Skeletal muscle tissue (tissue), 4 donors: ENCODE results near the gene UBASH3B. TPM values are rescaled to one million over a fixed set of nuclear protein-coding genes. Genes with fewer than 3 reads are reported as not detected.

Experiments
- H3K27ac ChIP-seq: one replicate; pipeline ENCODE4 v1.7.0; 2013; ENCODE audit warnings: mild to moderate bottlenecking, low read depth, low read length, inconsistent platforms
- H3K27me3 ChIP-seq, 3 donors: one replicate each; pipeline ENCODE4 v1.7.0; 2013; ENCODE audit warnings: low read length in 3 of 3; ENCODE audit not compliant: control insufficient read depth in 3 of 3, insufficient read depth in 3 of 3
- H3K36me3 ChIP-seq, 3 donors: one replicate each; pipeline ENCODE4 v1.7.0; 2013; ENCODE audit warnings: low read length in 3 of 3; ENCODE audit not compliant: control insufficient read depth in 3 of 3, insufficient read depth in 3 of 3
- H3K4me1 ChIP-seq, 3 donors: one replicate each; pipeline ENCODE4 v1.7.0; 2013; ENCODE audit warnings: low read length in 3 of 3, mild to moderate bottlenecking in 3 of 3; ENCODE audit not compliant: control insufficient read depth in 3 of 3, insufficient read depth in 3 of 3
- H3K4me3 ChIP-seq, 3 donors: one replicate each; pipeline ENCODE4 v1.7.0; 2013; ENCODE audit warnings: low read length in 3 of 3
- H3K9ac ChIP-seq, 3 donors: one replicate each; pipeline ENCODE4 v1.7.0; 2013; ENCODE audit warnings: low read length in 3 of 3, mild to moderate bottlenecking in 3 of 3, moderate library complexity in 2 of 3, low read depth in 1 of 3
- H3K9me3 ChIP-seq, 3 donors: one replicate each; pipeline ENCODE4 v1.7.0; 2013; ENCODE audit warnings: low read length in 3 of 3; ENCODE audit not compliant: control insufficient read depth in 3 of 3
- total RNA-seq: library from RNA; depleted of rRNA; stranded (reverse); fragments of >200 nt; gene quantifications from one replicate; pipeline ENCODE4 v1.2.3, GENCODE V29; 2014
- donor health status: Osteomylitis.

Gene UBASH3B
- total RNA-seq, 1 donor from 2014 or later = 4.2 TPM

- Histone ChIP-seq H3K4me1 (peaks cover 2 to 4% (median 3%) of the 10 kb centered on the region in 3 donors), H3K36me3 (peaks cover 0 to 6% (median 0%) of the 10 kb centered on the region in 3 donors), H3K4me3 (no peak overlapping the region), H3K9me3 (no peaks in the 10 kb centered on the region), H3K9ac (no peak overlapping the region), H3K27me3 (no peaks in the 10 kb centered on the region), H3K27ac (no peak overlapping the region)
Measured at GRCh38 chr11:122796128-122796717, 140.7 kb downstream of the UBASH3B start.

DNA sequence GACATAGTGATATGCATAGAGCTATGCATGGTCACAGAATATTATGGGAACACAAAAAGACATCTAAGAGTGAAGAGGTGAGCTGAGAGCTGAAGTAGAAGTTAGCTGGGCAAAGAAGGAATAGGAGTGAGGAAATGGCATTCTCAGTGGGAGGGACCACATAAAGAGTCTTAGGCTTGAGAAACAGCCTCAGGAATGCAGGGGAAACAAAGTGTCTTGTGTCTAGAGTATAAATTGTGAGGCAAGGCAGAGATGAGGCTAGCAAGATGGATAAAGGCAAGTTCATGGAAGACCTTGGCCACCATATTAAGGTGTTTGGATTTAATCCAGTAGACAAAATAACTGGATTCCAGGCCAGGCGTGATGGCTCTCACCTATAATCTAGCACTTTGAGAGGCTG lies 142.1 kb downstream of the UBASH3B start:
- H3K4me1 ChIP-seq = peaks cover 2 to 4% (median 3%) of the 10 kb centered on the region in 3 donors
- H3K27ac ChIP-seq = no peak overlapping the region
- peaks cover 0 to 6% (median 0%) of the 10 kb centered on the region in 3 donors for H3K36me3 ChIP-seq
- H3K4me3 ChIP-seq = no peak overlapping the region
- H3K9me3 ChIP-seq = no peaks in the 10 kb centered on the region
- no peaks in the 10 kb centered on the region for H3K27me3 ChIP-seq
- H3K9ac ChIP-seq = no peak overlapping the region

GRCh38 chr11:122799406-122800105 lies 144.0 kb downstream of the UBASH3B start:
- H3K4me1 ChIP-seq = peaks cover 2 to 4% (median 3%) of the 10 kb centered on the region in 3 donors
- no peaks in the 10 kb centered on the region for H3K9me3 ChIP-seq
- H3K9ac ChIP-seq = no peak overlapping the region
- H3K4me3 ChIP-seq = no peak overlapping the region
- no peak overlapping the region for H3K27ac ChIP-seq
- peaks cover 0 to 6% (median 0%) of the 10 kb centered on the region in 3 donors for H3K36me3 ChIP-seq
- no peaks in the 10 kb centered on the region for H3K27me3 ChIP-seq

DNA sequence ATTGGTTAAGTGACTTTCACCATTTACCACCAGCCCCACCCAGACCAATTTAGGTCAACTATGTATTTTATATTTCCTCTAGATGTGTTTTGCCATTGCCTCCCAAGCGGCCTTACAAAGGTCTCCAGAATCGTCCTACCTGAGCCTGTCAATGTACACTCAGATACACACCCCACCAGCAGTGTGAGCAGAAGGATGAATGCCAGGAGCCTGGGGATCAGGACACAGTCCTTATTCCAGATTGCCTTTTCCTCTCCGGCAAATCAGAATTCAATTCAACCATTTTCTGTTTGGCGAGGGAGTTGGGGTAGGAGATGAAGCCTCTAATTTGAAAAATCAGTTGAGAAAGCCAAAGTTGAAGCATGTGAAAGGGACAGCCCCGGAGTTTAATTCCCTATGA lies 147.4 kb downstream of the UBASH3B start:
- Histone ChIP-seq H3K4me1 (peaks cover 2 to 4% (median 3%) of the 10 kb centered on the region in 3 donors), H3K36me3 (no peaks in the 10 kb centered on the region), H3K4me3 (no peak overlapping the region), H3K9me3 (no peaks in the 10 kb centered on the region), H3K27me3 (no peaks in the 10 kb centered on the region), H3K9ac (no peak overlapping the region), H3K27ac (no peak overlapping the region)

- Histone ChIP-seq H3K9me3 (no peaks in the 10 kb centered on the region), H3K9ac (no peak overlapping the region), H3K36me3 (no peaks in the 10 kb centered on the region), H3K27me3 (no peaks in the 10 kb centered on the region), H3K4me3 (no peak overlapping the region), H3K4me1 (peaks cover 5 to 6% (median 6%) of the 10 kb centered on the region in 3 donors), H3K27ac (no peak overlapping the region)
Measured at GRCh38 chr11:122803306-122803705, 147.8 kb downstream of the UBASH3B start.

GRCh38 chr11:122803716-122804115 lies 148.2 kb downstream of the UBASH3B start:
- Histone ChIP-seq H3K27me3 (no peaks in the 10 kb centered on the region), H3K4me3 (no peak overlapping the region), H3K9ac (no peak overlapping the region), H3K36me3 (no peaks in the 10 kb centered on the region), H3K9me3 (no peaks in the 10 kb centered on the region), H3K27ac (no peak overlapping the region), H3K4me1 (peaks cover 7 to 8% (median 7%) of the 10 kb centered on the region in 3 donors)

DNA sequence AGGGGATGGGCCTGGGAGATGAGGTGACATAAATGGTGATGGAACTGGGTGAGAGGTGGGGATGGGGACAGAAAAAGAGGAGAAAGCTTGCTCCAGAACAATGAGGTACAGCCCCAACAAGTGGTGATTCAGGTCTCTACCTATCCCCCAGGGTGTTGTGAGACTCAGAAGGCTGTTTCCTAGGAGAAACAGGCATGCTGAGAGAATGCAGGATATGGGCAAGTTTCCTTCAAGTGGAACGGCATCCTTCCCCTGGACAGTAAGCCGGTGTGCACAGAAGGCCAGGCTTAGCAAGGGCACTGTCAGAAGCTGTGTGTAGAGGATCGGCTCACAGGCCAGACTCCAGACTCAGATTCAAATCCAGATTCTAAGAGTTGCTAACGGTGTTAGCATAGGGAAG lies 148.6 kb downstream of the UBASH3B start:
- Histone ChIP-seq H3K9ac (no peak overlapping the region), H3K36me3 (no peaks in the 10 kb centered on the region), H3K4me3 (no peak overlapping the region), H3K27me3 (no peaks in the 10 kb centered on the region), H3K4me1 (peaks cover 7 to 8% (median 7%) of the 10 kb centered on the region in 3 donors), H3K9me3 (no peaks in the 10 kb centered on the region), H3K27ac (no peak overlapping the region)

GRCh38 chr11:122804796-122805195 lies 149.3 kb downstream of the UBASH3B start:
- Histone ChIP-seq H3K4me3 (no peak overlapping the region), H3K27ac (no peak overlapping the region), H3K4me1 (peaks cover 4 to 5% (median 5%) of the 10 kb centered on the region in 3 donors), H3K9me3 (no peaks in the 10 kb centered on the region), H3K9ac (no peak overlapping the region), H3K27me3 (no peaks in the 10 kb centered on the region), H3K36me3 (no peaks in the 10 kb centered on the region)

- Histone ChIP-seq H3K4me3 (no peak overlapping the region), H3K36me3 (no peaks in the 10 kb centered on the region), H3K27me3 (no peaks in the 10 kb centered on the region), H3K27ac (peak overlapping the region; percentile 46), H3K9ac (no peak overlapping the region), H3K9me3 (no peaks in the 10 kb centered on the region), H3K4me1 (peaks cover 4 to 5% (median 5%) of the 10 kb centered on the region in 3 donors)
Measured at GRCh38 chr11:122807731-122808477, 152.4 kb downstream of the UBASH3B start.

DNA sequence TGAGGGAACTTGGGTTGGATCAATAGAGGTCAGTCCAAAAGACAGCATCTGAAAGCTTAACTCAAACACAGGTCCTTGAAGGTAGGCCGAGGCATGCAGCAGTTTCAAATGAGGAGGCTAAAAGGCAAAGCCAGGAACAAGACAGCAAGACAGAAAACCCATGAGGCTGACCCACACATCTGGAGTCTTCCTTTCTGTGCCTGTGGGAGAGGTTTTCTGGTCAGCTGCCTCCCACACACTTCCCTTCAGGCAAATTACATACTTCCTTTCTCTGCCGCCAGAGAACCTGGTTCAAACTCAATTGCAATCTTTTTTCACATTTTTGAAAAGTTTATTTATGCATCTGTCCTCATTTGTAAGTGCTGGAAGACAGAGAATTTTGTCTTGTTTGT lies 153.0 kb downstream of the UBASH3B start:
- H3K27ac ChIP-seq = peak overlapping the region; percentile 46

More for the DNA sequence above, 153.0 kb downstream of the UBASH3B start:
- Histone ChIP-seq H3K9me3 (no peaks in the 10 kb centered on the region), H3K4me1 (peaks cover 4 to 5% (median 5%) of the 10 kb centered on the region in 3 donors), H3K9ac (no peak overlapping the region), H3K36me3 (no peaks in the 10 kb centered on the region), H3K27me3 (no peaks in the 10 kb centered on the region), H3K4me3 (no peak overlapping the region)
